Measurements from ENCODE around the gene LILRB3.

GRCh38 chr19:54208784-54209057 is 14.1 kb downstream of the LILRB3 start:
- TF ChIP-seq, protein P1, sequence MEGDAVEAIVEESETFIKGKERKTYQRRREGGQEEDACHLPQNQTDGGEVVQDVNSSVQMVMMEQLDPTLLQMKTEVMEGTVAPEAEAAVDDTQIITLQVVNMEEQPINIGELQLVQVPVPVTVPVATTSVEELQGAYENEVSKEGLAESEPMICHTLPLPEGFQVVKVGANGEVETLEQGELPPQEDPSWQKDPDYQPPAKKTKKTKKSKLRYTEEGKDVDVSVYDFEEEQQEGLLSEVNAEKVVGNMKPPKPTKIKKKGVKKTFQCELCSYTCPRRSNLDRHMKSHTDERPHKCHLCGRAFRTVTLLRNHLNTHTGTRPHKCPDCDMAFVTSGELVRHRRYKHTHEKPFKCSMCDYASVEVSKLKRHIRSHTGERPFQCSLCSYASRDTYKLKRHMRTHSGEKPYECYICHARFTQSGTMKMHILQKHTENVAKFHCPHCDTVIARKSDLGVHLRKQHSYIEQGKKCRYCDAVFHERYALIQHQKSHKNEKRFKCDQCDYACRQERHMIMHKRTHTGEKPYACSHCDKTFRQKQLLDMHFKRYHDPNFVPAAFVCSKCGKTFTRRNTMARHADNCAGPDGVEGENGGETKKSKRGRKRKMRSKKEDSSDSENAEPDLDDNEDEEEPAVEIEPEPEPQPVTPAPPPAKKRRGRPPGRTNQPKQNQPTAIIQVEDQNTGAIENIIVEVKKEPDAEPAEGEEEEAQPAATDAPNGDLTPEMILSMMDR (IDR thresholded peaks at IDR 0.05) = no peak
- TF ChIP-seq POLR2A (IDR thresholded peaks at IDR 0.05) = no peak
